ENCODE results near the gene MAPK10.
"Not testable (repeated sequence)": the region's sequence is repeated elsewhere in the genome, so short reads cannot be mapped to it uniquely, and the experiment has no call there.

The MAPK10 gene

DNA sequence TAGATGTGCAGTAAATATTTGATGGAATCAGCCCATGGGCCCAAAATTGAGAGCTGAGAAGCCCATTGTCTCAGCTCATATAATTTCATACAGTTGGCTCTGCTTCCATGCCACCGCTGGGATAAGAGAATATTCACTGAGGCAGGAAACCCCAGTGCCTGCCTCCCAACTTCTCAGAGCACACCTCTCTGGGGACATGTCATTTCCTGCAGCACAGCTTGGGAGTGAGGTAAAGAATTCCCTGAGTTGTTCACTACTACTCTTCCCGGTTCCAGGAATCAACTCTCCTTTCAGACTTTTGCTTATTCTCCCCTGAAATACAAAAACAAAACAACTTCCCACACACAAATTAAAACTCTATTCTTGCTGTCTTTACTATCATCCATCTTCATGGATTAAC lies 389.3 kb downstream of the MAPK10 start:
- no peak for DNase-seq (ENCODE audit: low read depth in 2 of 2)

DNA sequence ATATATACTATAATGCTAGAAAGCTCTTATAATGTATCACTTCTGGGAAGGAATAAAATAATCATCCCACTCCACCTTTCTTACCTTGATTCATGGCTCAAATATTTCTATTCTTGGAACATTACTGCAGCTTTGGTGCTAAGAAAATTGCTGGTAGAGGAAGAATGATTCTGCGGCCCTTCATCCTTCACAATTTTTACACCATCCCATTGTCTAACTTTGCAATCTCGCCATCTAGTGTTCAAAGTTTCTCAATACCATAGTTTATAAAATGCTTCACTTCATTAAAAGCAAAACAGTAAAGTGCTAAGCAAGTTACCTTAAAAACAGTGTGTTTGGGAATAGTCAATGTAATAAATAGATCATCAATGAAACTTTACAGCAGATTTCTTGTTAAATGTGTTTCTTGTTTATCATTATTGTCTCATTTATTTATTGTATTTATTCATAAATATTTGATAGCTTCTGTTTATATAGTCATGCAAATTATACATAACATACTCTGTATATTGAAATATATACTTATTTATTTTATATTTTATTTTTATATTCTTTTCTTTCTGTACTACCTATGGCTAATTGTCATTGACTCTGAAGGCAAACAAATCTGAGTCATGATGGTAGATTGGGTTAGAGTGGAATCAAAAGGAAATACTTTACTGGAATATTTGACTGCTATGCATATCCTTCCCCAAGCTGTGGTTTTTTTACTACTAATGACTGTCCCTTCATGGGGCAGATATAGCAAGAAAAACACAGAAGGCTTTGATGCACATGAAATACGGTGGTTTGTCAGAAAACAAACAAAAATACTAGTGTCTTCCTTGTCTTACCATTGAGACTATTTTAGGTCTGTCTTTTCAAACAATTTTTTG lies 390.7 kb downstream of the MAPK10 start:
- no peak for DNase-seq (ENCODE audit: low read depth in 2 of 2)

DNA sequence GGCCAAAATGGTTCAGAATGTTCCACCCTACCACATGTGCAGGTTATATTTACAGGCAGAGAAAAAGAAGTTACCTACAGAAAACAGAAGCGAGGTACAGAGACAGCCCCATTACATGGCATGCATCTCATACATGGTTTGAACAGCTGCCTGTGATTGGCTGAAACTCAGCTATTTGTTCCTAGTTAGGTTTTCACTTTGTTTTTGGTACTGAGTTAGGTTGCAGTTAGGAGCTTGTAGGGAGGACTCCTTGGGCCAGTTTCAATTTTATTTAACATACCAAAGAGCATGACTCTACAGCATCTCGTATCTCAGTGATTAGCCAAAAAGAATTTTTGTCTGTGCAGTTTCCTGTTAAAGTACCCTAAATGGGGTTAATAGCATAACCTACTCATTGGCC lies 392.0 kb downstream of the MAPK10 start:
- no peak for DNase-seq (ENCODE audit: low read depth in 2 of 2)

DNA sequence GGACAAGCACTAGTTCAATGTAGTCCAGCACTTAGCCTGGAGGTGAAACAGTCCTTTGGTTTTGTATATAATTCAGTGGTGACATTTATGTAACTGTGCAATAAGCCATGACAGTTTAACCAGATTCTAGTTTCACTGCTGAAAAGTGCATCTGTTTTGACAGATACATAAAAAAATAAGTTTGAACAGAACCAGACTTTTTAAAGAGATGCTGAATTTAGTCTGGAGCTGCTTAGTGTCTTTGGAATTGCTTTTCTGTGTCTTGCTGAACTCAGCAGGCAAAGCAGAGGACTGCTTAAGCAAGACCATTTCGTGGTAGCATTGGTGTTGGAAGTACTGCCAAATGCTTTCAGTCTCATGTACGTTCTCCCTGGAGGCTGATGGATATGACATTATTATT lies 393.5 kb downstream of the MAPK10 start:
- DNase-seq (ENCODE audit: low read depth in 2 of 2): no peak

DNA sequence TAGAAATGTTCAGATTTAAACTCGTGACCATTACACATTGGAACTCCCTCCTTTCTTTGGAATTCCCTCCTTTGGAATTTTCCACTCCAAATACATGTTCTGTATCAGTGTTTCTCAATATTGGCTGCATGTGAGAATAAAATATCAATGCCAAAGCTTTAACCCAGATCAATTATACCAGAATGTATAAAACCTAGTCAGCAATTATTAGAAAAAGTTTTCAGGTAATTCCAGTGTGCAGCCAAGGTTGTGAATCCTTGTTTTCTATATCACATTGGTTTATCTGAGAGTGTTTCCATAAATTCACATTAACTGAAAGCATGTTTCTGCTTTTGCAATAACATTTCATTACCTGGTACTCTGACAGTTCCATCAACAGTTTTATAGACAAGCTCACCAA lies 394.3 kb downstream of the MAPK10 start:
- DNase-seq (ENCODE audit: low read depth in 2 of 2): no peak

DNA sequence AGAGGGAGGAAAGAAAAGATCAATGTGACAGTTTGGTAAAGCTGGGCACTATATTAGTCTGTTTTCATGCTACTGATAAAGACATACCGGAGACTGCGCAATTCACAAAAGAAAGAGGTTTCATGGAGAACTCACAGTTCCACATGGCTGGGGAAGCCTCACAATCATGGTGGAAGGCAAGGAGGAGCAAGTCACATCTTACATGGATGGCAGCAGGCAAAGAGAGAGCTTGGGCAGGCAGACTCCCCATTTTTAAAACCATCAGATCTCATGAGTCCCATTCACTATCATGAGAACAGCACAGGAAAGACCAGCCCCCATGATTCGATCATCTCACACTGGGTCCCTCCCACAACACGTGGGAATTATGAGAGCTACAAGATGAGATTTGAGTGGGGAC lies 394.8 kb downstream of the MAPK10 start:
- DNase-seq (ENCODE audit: low read depth in 2 of 2): not testable (repeated sequence)

DNA sequence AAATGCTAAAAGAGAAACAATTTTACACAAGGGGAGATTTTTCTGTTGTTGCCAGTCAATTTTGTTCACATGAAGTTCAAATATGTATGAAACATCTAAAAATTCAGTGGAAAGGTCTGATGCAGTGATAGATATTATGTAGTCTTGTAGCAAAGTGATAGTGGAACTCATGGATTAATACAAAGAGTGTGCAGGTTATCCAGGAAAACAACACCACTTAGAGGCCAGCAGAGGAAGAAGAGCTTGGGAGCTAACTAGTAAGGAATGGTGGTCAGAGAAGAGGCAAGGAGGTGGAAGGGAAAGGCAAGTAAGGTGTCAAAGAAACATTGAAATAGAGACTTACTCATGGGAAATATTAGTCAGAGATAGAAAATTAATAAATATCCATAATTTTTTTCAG lies 395.6 kb downstream of the MAPK10 start:
- DNase-seq (ENCODE audit: low read depth in 2 of 2): no peak

DNA sequence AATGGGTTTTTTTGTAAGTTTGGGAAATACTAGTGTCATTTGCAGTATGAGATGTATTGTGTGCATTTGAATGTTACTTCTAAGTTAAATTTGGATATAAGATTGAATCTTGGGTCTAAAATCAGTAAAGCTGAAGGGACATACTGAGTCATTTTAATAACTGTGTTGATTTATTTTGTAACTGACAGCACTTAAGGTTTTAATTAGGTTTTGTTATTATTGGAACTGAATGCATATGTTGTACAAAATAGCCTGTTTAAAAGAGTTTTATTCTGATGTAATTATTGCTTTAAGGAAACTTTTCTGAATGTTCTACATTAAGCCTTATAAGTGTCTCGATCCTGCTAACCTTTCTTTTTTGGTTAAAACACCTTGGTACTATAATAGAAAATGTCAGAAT lies 396.6 kb downstream of the MAPK10 start:
- no peak for DNase-seq (ENCODE audit: low read depth in 2 of 2)

DNA sequence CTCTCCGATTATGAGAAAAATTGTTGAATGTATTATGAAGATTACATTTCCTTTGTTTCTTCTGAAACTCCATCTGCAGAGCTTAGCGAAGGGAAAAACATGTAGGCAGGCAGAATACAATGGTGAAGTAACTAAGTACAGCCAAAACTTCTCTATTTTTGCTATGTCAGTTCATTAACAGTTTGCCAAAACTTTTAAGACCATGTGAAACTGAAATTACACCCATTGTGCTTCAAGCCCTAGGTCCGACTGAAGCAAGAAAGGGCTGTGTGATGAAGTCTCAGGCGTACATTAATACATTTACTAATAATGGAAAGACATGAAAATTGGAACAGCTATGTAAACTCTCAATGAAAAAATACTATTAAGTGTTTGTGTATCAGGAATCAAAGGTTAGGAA lies 398.0 kb downstream of the MAPK10 start:
- DNase-seq (ENCODE audit: low read depth in 2 of 2): no peak

DNA sequence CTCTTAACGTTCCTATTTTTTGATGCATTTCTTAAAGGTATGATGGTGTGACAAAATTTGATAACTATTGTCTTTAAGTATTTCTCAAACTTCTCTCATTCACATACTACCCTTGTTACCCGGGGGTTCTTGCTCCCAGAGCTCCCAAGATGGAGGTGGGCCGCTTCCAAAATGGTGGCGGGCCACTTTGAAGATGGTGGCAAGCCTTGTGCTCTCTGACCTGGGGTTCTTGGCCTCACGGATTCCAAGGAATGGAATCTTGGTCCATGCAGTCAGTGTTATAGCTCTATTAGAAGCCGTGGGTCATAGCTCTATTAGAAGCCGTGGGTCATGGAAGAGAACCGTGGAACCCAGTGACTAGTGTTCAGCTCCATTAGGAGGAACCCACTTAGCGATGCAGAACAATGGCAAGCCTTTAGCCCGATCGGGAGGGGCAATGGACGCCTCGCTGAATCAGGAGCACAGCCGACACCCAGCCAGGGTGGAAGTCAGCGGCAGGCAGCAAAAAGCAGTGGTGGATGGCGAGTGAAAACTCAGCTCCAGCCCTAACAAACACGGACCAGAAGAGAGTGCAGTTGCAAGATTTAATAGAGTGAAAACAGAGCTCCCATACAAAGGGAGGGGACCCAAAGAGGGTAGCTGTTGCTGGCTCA lies 403.4 kb downstream of the MAPK10 start:
- DNase-seq (ENCODE audit: low read depth in 2 of 2): no peak

DNA sequence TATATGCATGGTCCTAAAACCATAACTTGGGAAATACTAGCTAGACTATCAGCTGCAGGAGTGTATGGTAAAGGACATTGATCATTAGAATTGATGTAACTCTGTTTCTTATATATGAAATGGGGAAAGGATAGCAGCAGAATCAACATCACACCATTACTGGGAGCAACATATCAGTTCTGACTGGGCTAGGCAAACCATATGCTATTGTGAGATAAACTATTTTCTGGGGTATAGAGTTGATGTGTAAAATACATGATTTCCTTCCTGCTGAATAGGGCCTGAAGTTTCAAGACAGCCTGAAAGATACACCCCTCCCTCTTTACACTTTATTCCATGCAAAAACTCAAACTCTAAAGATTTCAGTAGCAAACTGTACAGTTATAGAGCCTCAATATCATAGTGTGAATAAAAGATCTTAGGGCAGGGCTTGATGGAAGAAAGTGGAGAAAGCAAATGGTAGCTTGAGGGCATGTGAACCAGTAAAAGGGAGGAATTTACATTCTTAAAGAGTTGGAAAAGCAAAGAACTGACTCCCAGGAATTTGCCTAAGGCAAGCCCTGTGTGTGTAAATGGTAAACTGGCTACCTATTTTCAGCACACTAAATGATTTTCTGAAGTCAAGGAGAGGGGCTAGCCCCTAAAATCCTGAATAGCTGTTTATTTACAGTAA lies 404.1 kb downstream of the MAPK10 start:
- DNase-seq (ENCODE audit: low read depth in 2 of 2): no peak

DNA sequence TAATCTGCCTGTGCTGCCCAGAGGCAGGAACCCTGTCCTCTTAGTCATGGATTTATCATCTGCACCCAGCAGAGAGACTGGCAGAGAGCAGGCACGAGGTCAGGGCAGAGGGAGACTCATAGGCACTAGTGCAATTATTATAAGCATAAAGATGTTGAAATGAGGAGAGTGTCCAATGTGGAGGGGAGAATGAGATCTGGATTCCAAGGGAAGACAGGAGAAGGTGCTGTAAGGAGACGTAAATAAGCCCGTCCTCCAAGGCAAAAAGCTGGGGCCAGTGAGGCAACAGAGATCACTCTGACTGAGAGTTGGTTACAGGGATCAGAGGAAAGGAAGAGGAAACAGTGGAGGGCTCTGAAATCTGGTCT lies 406.2 kb downstream of the MAPK10 start:
- no peak for DNase-seq (ENCODE audit: low read depth in 2 of 2)

DNA sequence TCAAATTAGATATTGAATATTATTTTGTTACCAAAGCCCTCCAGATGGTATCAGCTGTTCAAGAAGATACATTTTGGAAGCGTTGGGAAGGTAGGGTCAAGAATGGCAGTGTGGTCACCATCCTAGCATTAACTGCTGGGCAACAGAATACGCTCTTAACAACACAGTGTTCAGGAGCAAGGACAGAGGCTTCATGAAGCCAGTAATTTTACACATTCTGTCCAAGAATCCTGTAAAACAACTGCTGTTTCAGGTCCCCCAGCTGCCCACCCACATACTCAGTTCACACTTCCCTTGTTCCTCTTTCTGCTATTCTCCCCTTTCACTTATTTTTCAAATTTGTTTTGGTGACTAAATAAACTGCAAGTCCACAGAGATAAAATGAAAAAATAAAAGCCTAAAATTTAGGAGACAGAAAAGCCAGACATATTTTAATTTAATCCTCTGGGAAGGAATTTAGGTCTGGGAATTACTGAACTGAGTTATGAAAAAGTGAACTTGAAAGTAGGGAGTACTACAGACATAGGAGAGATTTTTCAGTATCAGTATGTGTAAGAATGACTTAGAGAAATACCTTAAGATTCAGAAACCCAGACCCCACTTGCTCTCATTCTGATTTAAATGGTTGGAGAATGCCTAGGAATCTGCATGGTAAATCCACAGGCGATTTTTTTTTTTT lies 406.7 kb downstream of the MAPK10 start:
- no peak for DNase-seq (ENCODE audit: low read depth in 2 of 2)

DNA sequence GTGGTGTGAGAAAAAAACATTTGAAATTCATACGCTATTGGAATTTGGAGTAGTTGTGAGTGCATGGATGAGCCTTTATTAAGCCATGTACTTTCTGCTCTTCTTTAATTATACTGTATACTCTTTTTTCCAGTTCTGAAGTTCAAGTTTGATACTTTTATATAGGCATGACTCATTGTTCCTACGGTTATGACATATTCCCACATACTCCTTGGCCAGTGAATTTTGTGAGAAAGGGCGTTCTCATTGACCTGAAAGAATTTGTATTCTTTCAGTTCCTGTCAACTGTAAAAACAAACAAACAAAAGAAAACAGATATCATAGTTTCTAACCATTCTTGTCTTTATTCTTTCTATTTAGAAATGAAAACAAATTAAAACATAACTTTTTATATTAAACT lies 407.3 kb downstream of the MAPK10 start:
- DNase-seq (ENCODE audit: low read depth in 2 of 2): no peak

DNA sequence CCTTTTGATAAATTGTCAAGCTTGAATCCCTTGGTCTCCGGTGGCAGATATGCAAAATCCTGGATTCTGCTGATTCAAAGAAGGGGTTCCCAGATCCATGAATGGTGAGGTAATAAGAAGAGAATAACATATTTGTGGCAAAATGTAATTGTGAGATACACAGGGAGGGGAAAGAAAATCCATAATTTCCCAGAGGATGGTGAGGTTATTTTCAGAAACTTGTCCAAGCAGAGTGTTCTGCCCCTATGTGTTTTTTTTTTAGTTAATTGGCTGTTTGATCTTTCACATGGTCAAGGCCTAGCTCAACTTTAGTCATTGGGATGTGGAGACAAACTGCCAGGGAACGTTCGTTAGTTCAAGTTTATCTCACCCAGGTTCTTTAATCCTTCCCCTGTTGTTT lies 408.8 kb downstream of the MAPK10 start:
- no peak for DNase-seq (ENCODE audit: low read depth in 2 of 2)

DNA sequence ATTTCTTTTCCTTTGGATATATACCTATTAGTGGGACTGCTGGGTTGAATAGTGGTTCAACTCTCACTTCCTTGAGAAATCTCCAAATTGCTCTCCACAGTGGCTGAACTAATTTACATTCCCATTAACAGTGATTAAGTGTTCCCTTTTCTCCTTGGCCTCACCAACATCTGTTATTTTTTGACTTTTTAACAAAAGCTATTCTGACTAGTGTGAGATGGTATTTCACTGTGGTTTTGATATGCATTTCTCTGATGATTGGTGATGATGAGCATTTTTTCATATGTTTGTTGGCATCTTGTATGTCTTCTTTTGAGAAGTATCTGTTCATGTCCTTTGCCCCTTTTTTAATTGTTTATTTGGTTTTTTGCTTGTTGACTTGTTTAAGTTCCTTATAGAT lies 413.0 kb downstream of the MAPK10 start:
- no peak for DNase-seq (ENCODE audit: low read depth in 2 of 2)

DNA sequence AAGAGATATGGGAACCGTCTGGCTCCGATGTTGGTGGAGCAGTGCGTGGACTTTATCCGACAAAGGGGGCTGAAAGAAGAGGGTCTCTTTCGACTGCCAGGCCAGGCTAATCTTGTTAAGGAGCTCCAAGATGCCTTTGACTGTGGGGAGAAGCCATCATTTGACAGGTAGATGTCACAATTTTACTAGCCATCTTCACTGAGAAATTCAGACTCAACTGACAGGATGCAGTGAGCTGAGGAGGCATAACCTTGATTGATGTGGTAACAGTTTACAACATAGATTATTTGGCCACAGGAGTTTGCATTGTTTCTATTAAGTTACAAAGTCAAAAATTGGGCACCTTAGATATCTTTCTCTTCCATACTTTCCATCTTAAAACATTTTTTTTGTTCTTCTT lies 417.7 kb downstream of the MAPK10 start:
- no peak for DNase-seq (ENCODE audit: low read depth in 2 of 2)

DNA sequence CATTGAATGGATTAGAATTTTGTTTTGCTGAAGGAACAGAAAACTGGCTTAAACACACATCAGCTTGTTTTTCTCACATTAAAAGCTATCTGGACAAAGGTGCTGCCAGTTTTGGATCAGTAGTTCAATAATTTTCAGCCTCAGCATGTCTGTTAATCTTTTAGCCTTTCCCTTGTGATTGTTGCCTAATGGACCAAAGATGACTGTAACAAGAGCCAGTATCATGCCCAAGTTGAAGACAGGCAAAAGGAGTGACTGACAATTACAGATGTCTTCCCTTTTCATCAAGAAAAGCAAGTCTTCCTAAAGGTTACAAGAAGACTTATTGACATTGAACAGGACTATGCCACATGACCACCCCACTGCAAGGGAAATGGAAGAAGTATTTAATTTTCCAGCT lies 419.7 kb downstream of the MAPK10 start:
- DNase-seq (ENCODE audit: low read depth in 2 of 2): no peak
